HCT116 (cell line): ENCODE results near the gene CHAMP1. TPM values are rescaled to one million over a fixed set of nuclear protein-coding genes. Genes with fewer than 3 reads are reported as not detected.

Experiments used
- ATAC-seq: fragments of 200-7000 bp; cut with Tn5 transposase; 2 replicates; pipeline ENCODE4 v1.9.1; 2020; ENCODE audit warnings: mild to moderate bottlenecking, moderate library complexity
- BruUV-seq: library from RNA; stranded (reverse); fragments of 400-500 nt; replicated peaks from 2 replicates; lab custom pipeline; 2021; lab: Mats Ljungman, UMichigan
- CTCF ChIA-PET: fragments of 300-600 bp; sonication (Branson Sonifier 250); formaldehyde crosslinking; loops from one replicate; lab custom pipeline; 2021; ENCODE audit warnings: antibody characterized with exemption; lab: Charles Lee
- POLR2A ChIA-PET: fragments of 300-600, 350-600 bp; sonication (Branson Sonifier 250); formaldehyde crosslinking; loops from one replicate; lab custom pipeline; 2021; ENCODE audit warnings: antibody characterized with exemption; lab: Charles Lee
- RAD21 ChIA-PET, 2 experiments: fragments of 300-600 bp; sonication (Branson Sonifier 250); formaldehyde crosslinking; loops; one replicate each; lab custom pipeline; 2023; ENCODE audit warnings: low total read pairs in 2 of 2; ENCODE audit not compliant: uncharacterized antibody in 2 of 2, unreplicated experiment in 2 of 2, low non-redundant PET in 1 of 2; lab: Charles Lee
- DNase-seq: peaks from one replicate; pipeline ENCODE4 v3.0.0-alpha.2; 2010; ENCODE audit warnings: low read depth, low spot score
- H2AFZ ChIP-seq: fragments of 200-600 bp; shearing (Covaris generic), sonication (generic); 2 replicates; pipeline ENCODE4 v1.6.1; 2017; ENCODE audit warnings: low read depth, mixed run types, mixed read lengths, antibody characterized with exemption, low read length; ENCODE audit not compliant: poor library complexity, severe bottlenecking
- H3K27ac ChIP-seq: 2 replicates; pipeline ENCODE4 v1.5.1; 2012; ENCODE audit warnings: low read depth, low read length
- H3K27me3 ChIP-seq: fragments of 200-600 bp; sonication (generic); 2 replicates; pipeline ENCODE4 v1.6.1; 2016; ENCODE audit warnings: mixed run types, low read length, mixed read lengths; ENCODE audit not compliant: insufficient read depth
- H3K36me3 ChIP-seq, 2 experiments: fragments of 200-500 bp in 1 of 2; fragments of 200-600 bp in 1 of 2; sonication (Bioruptor generic) in 1 of 2; sonication (generic) in 1 of 2; 2 replicates each; pipeline versions ENCODE4 v1.5.1 to v1.6.1; 2014 to 2016; ENCODE audit warnings: low read length in 2 of 2, inconsistent platforms in 1 of 2, mixed read lengths in 1 of 2, mixed run types in 1 of 2; ENCODE audit not compliant: insufficient read depth in 2 of 2, control insufficient read depth in 1 of 2
- H3K4me1 ChIP-seq, 2 experiments: fragments of 200-600 bp in 1 of 2; sonication (generic) in 1 of 2; 2 replicates each; pipeline versions ENCODE4 v1.5.1 to v1.6.1; 2012 to 2017; ENCODE audit warnings: low read length in 2 of 2, inconsistent platforms in 1 of 2, mild to moderate bottlenecking in 1 of 2, mixed read lengths in 1 of 2, mixed run types in 1 of 2, moderate library complexity in 1 of 2; ENCODE audit not compliant: insufficient read depth in 2 of 2, control insufficient read depth in 1 of 2
- H3K4me2 ChIP-seq: fragments of 200-600 bp; sonication (generic); 2 replicates; pipeline ENCODE4 v1.6.1; 2017; ENCODE audit warnings: mixed run types, low read length, mixed read lengths
- H3K4me3 ChIP-seq, 2 experiments: fragments of 200-600 bp in 1 of 2; sonication (generic) in 1 of 2; replicated peaks in 1 of 2; 2 replicates each; pipeline ENCODE4 v1.5.1; 2011 to 2016; ENCODE audit warnings: low read length in 2 of 2, control low read depth in 1 of 2, low read depth in 1 of 2, mild to moderate bottlenecking in 1 of 2, mixed read lengths in 1 of 2, mixed run types in 1 of 2
- H3K79me2 ChIP-seq: fragments of 200-600 bp; sonication (generic); 2 replicates; pipeline ENCODE4 v1.6.1; 2017; ENCODE audit warnings: mild to moderate bottlenecking, mixed run types, low read length, moderate library complexity, mixed read lengths; ENCODE audit not compliant: insufficient read depth
- H3K9ac ChIP-seq: fragments of 200-600 bp; sonication (generic); 2 replicates; pipeline ENCODE4 v1.6.1; 2016; ENCODE audit warnings: low read length, mixed read lengths
- H3K9me2 ChIP-seq: fragments of 200-600 bp; sonication (generic), shearing (Covaris generic); 2 replicates; pipeline ENCODE4 v1.6.1; 2017; ENCODE audit warnings: mixed run types, mild to moderate bottlenecking, moderate library complexity; ENCODE audit not compliant: insufficient read depth
- H3K9me3 ChIP-seq, 2 experiments: fragments of 200-500 bp in 1 of 2; fragments of 200-600 bp in 1 of 2; sonication (Bioruptor generic) in 1 of 2; sonication (generic) in 1 of 2; 2 replicates each; pipeline ENCODE4 v1.6.1; 2014 to 2017; ENCODE audit warnings: low read length in 2 of 2, mixed read lengths in 2 of 2, inconsistent platforms in 1 of 2, low read depth in 1 of 2, mild to moderate bottlenecking in 1 of 2, mixed run types in 1 of 2, moderate library complexity in 1 of 2; ENCODE audit not compliant: control insufficient read depth in 1 of 2, insufficient read depth in 1 of 2
- H4K20me1 ChIP-seq: fragments of 200-600 bp; sonication (generic), shearing (Covaris generic); 2 replicates; pipeline ENCODE4 v1.6.1; 2017; ENCODE audit warnings: mixed run types, mild to moderate bottlenecking, moderate library complexity; ENCODE audit not compliant: insufficient read depth
- CEBPB ChIP-seq: IDR thresholded peaks from 2 replicates; pipeline ENCODE4 v1.6.1; 2012; ENCODE audit warnings: low read depth
- ELF1 ChIP-seq: IDR thresholded peaks from 2 replicates; pipeline ENCODE4 v1.6.1; 2012; ENCODE audit warnings: low read depth, borderline replicate concordance
- EZH2 ChIP-seq: fragments of 200-600 bp; sonication (generic); IDR thresholded peaks from 2 replicates; pipeline ENCODE4 v1.6.1; 2017; ENCODE audit warnings: antibody characterized with exemption, mixed run types
- EZH2phosphoT487 ChIP-seq: fragments of 200-600 bp; IDR thresholded peaks from 2 replicates; pipeline ENCODE4 v1.6.1; 2018; ENCODE audit warnings: antibody characterized with exemption, borderline replicate concordance
- FOSL1 ChIP-seq: IDR thresholded peaks from 2 replicates; pipeline ENCODE4 v1.6.1; 2012; ENCODE audit warnings: low read depth
- JUND ChIP-seq: IDR thresholded peaks from 2 replicates; pipeline ENCODE4 v1.6.1; 2012
- POLR2A ChIP-seq: IDR thresholded peaks from 2 replicates; pipeline ENCODE4 v1.7.0; 2011; ENCODE audit warnings: borderline replicate concordance; ENCODE audit not compliant: insufficient read depth, insufficient read length; ENCODE audit errors: extremely low read depth
- RAD21 ChIP-seq: IDR thresholded peaks from 2 replicates; pipeline ENCODE4 v1.6.1; 2012; ENCODE audit warnings: low read depth, mild to moderate bottlenecking
- SP1 ChIP-seq: IDR thresholded peaks from 2 replicates; pipeline ENCODE4 v1.6.1; 2012; ENCODE audit warnings: low read depth
- SRF ChIP-seq: IDR thresholded peaks from 2 replicates; pipeline ENCODE4 v1.6.1; 2012; ENCODE audit warnings: low read depth
- TCF7L2 ChIP-seq: IDR thresholded peaks from 2 replicates; pipeline ENCODE4 v1.7.0; 2011; ENCODE audit warnings: borderline replicate concordance, inconsistent platforms; ENCODE audit not compliant: insufficient read depth, insufficient read length; ENCODE audit errors: extremely low read depth
- YY1 ChIP-seq: IDR thresholded peaks from 2 replicates; pipeline ENCODE4 v1.6.1; 2011; ENCODE audit warnings: low read length, low read depth, moderate library complexity, mild to moderate bottlenecking; ENCODE audit not compliant: insufficient replicate concordance; ENCODE audit errors: extremely low read depth
- intact Hi-C: fragments of 100-400 bp; cut with micrococcal nuclease; formaldehyde crosslinking; loops from 2 replicates; pipeline ENCODE4 v1.10.0; 2022
- total RNA-seq: library from RNA; stranded (reverse); gene quantifications from one replicate; pipeline ENCODE4 v1.2.1, GENCODE V29; 2021; ENCODE audit not compliant: unreplicated experiment
- TF ChIP-seq, protein P1 (sequence below), 3 experiments: fragments of 200-600 bp in 1 of 3; sonication (generic) in 1 of 3; IDR thresholded peaks in 2 of 3; conservative IDR thresholded peaks in 1 of 3; 2 replicates each; pipeline ENCODE4 v1.5.1; 2012 to 2017; ENCODE audit warnings: low read depth in 2 of 3, low read length in 2 of 3, antibody characterized with exemption in 1 of 3, borderline replicate concordance in 1 of 3, control low read depth in 1 of 3, mild to moderate bottlenecking in 1 of 3, mixed read lengths in 1 of 3, mixed run types in 1 of 3, moderate library complexity in 1 of 3; ENCODE audit not compliant: insufficient read depth in 1 of 3
- TF ChIP-seq, protein P2 (sequence below): IDR thresholded peaks from 2 replicates; pipeline ENCODE4 v1.6.1; 2012
- TF ChIP-seq, protein P3 (sequence below): IDR thresholded peaks from 2 replicates; pipeline ENCODE4 v1.6.1; 2012
- TF ChIP-seq, protein P4 (sequence below): IDR thresholded peaks from 2 replicates; pipeline ENCODE4 v1.6.1; 2012; ENCODE audit warnings: low read depth

Gene CHAMP1
- total RNA-seq, 1 experiment from 2014 or later = 31.5 TPM

- RAD21 ChIA-PET = no interaction called here
- H3K4me3 ChIP-seq = no peak overlapping the region
- H3K79me2 ChIP-seq = peaks cover 88% of the 10 kb centered on the region
- TF ChIP-seq CEBPB = no peak
- TF ChIP-seq RAD21 = no peak
- no peak for TF ChIP-seq TCF7L2
- no peak for TF ChIP-seq EZH2phosphoT487
- no peak for TF ChIP-seq JUND
- H4K20me1 ChIP-seq = peaks cover 3% of the 10 kb centered on the region; the same call in 1 of the 2 replicates
- H3K36me3 ChIP-seq = peaks cover 22 to 30% of the 10 kb centered on the region in 2 experiments
- no peaks in the 10 kb centered on the region for H3K9me2 ChIP-seq
- no peak overlapping the region for H2AFZ ChIP-seq
- DNase-seq (no peak), ATAC-seq (no peak)
- H3K4me2 ChIP-seq = no peak overlapping the region
- CTCF ChIA-PET = no interaction called here
- no peaks in the 10 kb centered on the region for H3K9me3 ChIP-seq
- peaks cover 0 to 15% of the 10 kb centered on the region in 2 experiments; a peak in 3 of 4 replicates for H3K4me1 ChIP-seq
- BruUV-seq = no TSS peak
- POLR2A ChIA-PET = no interaction called here
- no peak overlapping the region for H3K9ac ChIP-seq
- no peak overlapping the region for H3K27ac ChIP-seq
- intact Hi-C loops = no loop called here
- H3K27me3 ChIP-seq = no peaks in the 10 kb centered on the region
Measured at GRCh38 chr13:114318624-114319023, 4.3 kb downstream of the CHAMP1 start.

DNA sequence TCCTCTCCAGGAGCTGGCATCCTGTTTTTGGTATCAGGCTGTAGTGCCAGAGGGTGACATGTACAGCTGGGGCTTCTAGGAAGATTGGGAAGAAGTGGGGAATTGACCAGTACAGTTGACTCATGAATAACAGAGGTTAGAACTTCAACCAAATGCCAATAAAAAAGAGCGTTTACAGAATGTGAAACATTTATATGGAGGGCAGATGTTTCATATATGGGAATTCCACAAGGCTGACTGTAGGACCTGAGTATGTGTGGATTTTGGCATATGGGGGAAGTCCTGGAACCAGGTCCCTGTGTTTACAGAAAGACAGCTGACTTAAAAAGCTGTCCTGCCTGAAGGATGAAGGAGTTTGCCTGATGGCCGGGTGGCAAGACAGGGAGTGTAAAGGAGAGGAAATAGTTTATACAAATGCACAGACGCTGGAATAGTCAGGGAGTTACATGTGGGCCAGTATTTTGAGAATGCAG, 5.2 kb downstream of the CHAMP1 start:
- no peaks in the 10 kb centered on the region for H3K9me3 ChIP-seq
- peaks cover 95% of the 10 kb centered on the region for H3K79me2 ChIP-seq
- no TSS peak for BruUV-seq
- RAD21 ChIA-PET = no interaction called here
- CTCF ChIA-PET = no interaction called here
- H3K9ac ChIP-seq = no peak overlapping the region
- H3K4me3 ChIP-seq = no peak overlapping the region
- no peaks in the 10 kb centered on the region for H3K9me2 ChIP-seq
- no peak overlapping the region for H2AFZ ChIP-seq
- DNase-seq (no peak), ATAC-seq (no peak)
- peaks cover 30 to 39% of the 10 kb centered on the region in 2 experiments for H3K36me3 ChIP-seq
- POLR2A ChIA-PET = no interaction called here
- H4K20me1 ChIP-seq = peaks cover 3% of the 10 kb centered on the region; the same call in 1 of the 2 replicates
- no peaks in the 10 kb centered on the region for H3K27me3 ChIP-seq
- no peak overlapping the region for H3K27ac ChIP-seq
- intact Hi-C loops = no loop called here
- peaks cover 0 to 11% of the 10 kb centered on the region in 2 experiments; a peak in 2 of 4 replicates for H3K4me1 ChIP-seq
- no peak overlapping the region for H3K4me2 ChIP-seq
- TF ChIP-seq CEBPB = no peak
- TF ChIP-seq SRF = no peak
- TF ChIP-seq, protein P1, sequence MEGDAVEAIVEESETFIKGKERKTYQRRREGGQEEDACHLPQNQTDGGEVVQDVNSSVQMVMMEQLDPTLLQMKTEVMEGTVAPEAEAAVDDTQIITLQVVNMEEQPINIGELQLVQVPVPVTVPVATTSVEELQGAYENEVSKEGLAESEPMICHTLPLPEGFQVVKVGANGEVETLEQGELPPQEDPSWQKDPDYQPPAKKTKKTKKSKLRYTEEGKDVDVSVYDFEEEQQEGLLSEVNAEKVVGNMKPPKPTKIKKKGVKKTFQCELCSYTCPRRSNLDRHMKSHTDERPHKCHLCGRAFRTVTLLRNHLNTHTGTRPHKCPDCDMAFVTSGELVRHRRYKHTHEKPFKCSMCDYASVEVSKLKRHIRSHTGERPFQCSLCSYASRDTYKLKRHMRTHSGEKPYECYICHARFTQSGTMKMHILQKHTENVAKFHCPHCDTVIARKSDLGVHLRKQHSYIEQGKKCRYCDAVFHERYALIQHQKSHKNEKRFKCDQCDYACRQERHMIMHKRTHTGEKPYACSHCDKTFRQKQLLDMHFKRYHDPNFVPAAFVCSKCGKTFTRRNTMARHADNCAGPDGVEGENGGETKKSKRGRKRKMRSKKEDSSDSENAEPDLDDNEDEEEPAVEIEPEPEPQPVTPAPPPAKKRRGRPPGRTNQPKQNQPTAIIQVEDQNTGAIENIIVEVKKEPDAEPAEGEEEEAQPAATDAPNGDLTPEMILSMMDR (IDR thresholded peaks at IDR 0.05 in 2 of 3, conservative IDR thresholded peaks at IDR 0.05 in 1 of 3; ENCODE audit: borderline replicate concordance in 1 of 3, insufficient read depth in 1 of 3, low read depth in 2 of 3, low read length in 2 of 3) = no peak
- TF ChIP-seq EZH2 = no peak
- TF ChIP-seq RAD21 = no peak
- TF ChIP-seq, protein P2, sequence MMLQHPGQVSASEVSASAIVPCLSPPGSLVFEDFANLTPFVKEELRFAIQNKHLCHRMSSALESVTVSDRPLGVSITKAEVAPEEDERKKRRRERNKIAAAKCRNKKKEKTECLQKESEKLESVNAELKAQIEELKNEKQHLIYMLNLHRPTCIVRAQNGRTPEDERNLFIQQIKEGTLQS = no peak
- TF ChIP-seq SP1 = no peak
- TF ChIP-seq, protein P3, sequence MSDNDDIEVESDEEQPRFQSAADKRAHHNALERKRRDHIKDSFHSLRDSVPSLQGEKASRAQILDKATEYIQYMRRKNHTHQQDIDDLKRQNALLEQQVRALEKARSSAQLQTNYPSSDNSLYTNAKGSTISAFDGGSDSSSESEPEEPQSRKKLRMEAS = no peak
- no peak for TF ChIP-seq FOSL1
- no peak for TF ChIP-seq POLR2A
- TF ChIP-seq ELF1 = no peak
- TF ChIP-seq, protein P4, sequence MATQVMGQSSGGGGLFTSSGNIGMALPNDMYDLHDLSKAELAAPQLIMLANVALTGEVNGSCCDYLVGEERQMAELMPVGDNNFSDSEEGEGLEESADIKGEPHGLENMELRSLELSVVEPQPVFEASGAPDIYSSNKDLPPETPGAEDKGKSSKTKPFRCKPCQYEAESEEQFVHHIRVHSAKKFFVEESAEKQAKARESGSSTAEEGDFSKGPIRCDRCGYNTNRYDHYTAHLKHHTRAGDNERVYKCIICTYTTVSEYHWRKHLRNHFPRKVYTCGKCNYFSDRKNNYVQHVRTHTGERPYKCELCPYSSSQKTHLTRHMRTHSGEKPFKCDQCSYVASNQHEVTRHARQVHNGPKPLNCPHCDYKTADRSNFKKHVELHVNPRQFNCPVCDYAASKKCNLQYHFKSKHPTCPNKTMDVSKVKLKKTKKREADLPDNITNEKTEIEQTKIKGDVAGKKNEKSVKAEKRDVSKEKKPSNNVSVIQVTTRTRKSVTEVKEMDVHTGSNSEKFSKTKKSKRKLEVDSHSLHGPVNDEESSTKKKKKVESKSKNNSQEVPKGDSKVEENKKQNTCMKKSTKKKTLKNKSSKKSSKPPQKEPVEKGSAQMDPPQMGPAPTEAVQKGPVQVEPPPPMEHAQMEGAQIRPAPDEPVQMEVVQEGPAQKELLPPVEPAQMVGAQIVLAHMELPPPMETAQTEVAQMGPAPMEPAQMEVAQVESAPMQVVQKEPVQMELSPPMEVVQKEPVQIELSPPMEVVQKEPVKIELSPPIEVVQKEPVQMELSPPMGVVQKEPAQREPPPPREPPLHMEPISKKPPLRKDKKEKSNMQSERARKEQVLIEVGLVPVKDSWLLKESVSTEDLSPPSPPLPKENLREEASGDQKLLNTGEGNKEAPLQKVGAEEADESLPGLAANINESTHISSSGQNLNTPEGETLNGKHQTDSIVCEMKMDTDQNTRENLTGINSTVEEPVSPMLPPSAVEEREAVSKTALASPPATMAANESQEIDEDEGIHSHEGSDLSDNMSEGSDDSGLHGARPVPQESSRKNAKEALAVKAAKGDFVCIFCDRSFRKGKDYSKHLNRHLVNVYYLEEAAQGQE = no peak
- no peak for TF ChIP-seq YY1
- no peak for TF ChIP-seq JUND
